HFFc6 (cell line): ENCODE measurements around the gene CYB561D1. TPM values are rescaled to one million over a fixed set of nuclear protein-coding genes. Genes with fewer than 3 reads are reported as not detected.
A peak's percentile ranks its signal among the peaks of the same experiment; 100 is the strongest.

Experiments used
- DNase-seq: peaks from one replicate; pipeline ENCODE4 v3.0.0-alpha.2; 2018
- H3K27ac Mint-ChIP-seq: 2 replicates; pipeline ENCODE4 v1.8.0; 2020; ENCODE audit warnings: mild to moderate bottlenecking, mixed read lengths
- H3K27me3 Mint-ChIP-seq: 2 replicates; pipeline ENCODE4 v1.8.0; 2021; ENCODE audit warnings: mild to moderate bottlenecking, moderate library complexity, mixed read lengths; ENCODE audit not compliant: insufficient read depth
- H3K36me3 Mint-ChIP-seq: 2 replicates; pipeline ENCODE4 v1.8.0; 2021; ENCODE audit warnings: low read depth, mixed read lengths
- H3K4me1 Mint-ChIP-seq: 2 replicates; pipeline ENCODE4 v1.8.0; 2020; ENCODE audit warnings: low read depth, mixed read lengths
- H3K4me3 Mint-ChIP-seq: 2 replicates; pipeline ENCODE4 v1.8.0; 2020; ENCODE audit warnings: mild to moderate bottlenecking, moderate library complexity, mixed read lengths
- H3K9me3 Mint-ChIP-seq: 2 replicates; pipeline ENCODE4 v1.8.0; 2020; ENCODE audit warnings: mild to moderate bottlenecking, mixed read lengths
- total RNA-seq, 6 experiments: library from RNA; stranded (reverse); fragmentation: NEBNext Ultra II Directional; extraction: Animal tissue kit (Norgen Biotek cat#: 25700); gene quantifications; 2 replicates in 1 of 6; 3 replicates in 5 of 6; pipeline ENCODE4 v1.2.3, GENCODE V29; 2021
- TF ChIP-seq, protein P1 (sequence below): fragments of 200-600 bp; sonication (generic); IDR thresholded peaks from 2 replicates; pipeline ENCODE4 v1.5.0; 2021; ENCODE audit warnings: antibody characterized with exemption, mild to moderate bottlenecking

CYB561D1 gene
- total RNA-seq, 6 experiments from 2014 or later: 7.2 to 10.3 (median 8.1) TPM

DNA sequence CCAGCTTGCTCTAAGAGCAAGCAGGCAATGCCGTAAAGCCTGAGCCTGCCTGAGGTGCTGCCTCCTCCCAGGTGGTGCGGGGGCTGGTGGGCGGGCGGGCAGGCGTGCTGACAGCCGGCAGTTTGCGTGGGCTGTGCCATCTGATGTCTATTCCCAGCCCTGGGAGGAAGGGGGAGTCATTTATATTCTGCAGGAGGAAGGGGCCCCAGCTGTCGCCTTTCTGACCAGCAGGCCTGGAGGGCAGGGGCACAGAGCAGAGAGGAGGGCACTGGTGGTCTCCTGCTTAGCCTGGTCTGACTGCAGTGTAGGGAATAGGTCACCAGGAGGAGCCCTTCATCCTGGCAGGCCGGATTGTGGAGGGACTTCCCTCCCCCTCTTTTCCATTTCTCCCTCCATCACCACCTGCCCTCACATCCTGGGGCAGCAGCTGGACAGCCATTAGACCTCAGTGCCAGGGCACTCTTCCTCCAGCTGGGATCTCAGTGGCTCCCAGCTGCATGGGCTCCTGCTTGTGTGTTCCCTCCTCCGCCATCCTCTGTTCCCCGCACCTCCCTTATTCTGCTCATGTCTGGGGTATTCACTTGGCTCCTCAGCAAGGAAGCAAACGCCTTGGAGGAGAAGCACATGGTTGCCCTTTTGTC, 4.4 kb downstream of the CYB561D1 start:
- Mint-ChIP-seq H3K9me3 (no peaks in the 10 kb centered on the region), H3K4me1 (peaks cover 72% of the 10 kb centered on the region), H3K27ac (no peak overlapping the region), H3K27me3 (peaks cover 3% of the 10 kb centered on the region; the same call in 1 of the 2 replicates), H3K36me3 (no peaks in the 10 kb centered on the region; the same call in 1 of the 2 replicates), H3K4me3 (no peak overlapping the region)
- TF ChIP-seq, protein P1, sequence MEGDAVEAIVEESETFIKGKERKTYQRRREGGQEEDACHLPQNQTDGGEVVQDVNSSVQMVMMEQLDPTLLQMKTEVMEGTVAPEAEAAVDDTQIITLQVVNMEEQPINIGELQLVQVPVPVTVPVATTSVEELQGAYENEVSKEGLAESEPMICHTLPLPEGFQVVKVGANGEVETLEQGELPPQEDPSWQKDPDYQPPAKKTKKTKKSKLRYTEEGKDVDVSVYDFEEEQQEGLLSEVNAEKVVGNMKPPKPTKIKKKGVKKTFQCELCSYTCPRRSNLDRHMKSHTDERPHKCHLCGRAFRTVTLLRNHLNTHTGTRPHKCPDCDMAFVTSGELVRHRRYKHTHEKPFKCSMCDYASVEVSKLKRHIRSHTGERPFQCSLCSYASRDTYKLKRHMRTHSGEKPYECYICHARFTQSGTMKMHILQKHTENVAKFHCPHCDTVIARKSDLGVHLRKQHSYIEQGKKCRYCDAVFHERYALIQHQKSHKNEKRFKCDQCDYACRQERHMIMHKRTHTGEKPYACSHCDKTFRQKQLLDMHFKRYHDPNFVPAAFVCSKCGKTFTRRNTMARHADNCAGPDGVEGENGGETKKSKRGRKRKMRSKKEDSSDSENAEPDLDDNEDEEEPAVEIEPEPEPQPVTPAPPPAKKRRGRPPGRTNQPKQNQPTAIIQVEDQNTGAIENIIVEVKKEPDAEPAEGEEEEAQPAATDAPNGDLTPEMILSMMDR: peak; percentile 81
- no peak for DNase-seq

DNA sequence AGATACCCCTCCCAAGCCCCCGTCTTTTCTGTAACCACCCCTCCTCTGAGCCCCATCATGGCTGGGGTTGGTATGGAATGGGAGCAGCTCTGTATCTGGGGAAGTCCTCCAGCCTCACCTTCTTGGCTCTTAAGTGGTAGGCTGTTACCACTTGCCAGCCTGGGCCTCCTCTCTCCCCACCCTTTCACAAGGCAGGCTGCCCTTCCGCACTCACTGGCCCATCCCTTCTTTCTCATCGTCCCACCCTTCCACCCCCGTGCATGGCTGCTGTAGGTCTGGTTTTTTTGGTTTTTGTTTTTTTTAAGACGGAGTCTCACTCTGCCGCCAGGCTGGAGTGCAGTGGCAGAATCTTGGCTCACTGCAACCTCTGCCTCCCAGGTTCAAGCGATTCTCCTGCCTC, 5.2 kb downstream of the CYB561D1 start:
- Mint-ChIP-seq H3K27ac (peak overlapping the region; percentile 85), H3K27me3 (peaks cover 3% of the 10 kb centered on the region; the same call in 1 of the 2 replicates)

DNA sequence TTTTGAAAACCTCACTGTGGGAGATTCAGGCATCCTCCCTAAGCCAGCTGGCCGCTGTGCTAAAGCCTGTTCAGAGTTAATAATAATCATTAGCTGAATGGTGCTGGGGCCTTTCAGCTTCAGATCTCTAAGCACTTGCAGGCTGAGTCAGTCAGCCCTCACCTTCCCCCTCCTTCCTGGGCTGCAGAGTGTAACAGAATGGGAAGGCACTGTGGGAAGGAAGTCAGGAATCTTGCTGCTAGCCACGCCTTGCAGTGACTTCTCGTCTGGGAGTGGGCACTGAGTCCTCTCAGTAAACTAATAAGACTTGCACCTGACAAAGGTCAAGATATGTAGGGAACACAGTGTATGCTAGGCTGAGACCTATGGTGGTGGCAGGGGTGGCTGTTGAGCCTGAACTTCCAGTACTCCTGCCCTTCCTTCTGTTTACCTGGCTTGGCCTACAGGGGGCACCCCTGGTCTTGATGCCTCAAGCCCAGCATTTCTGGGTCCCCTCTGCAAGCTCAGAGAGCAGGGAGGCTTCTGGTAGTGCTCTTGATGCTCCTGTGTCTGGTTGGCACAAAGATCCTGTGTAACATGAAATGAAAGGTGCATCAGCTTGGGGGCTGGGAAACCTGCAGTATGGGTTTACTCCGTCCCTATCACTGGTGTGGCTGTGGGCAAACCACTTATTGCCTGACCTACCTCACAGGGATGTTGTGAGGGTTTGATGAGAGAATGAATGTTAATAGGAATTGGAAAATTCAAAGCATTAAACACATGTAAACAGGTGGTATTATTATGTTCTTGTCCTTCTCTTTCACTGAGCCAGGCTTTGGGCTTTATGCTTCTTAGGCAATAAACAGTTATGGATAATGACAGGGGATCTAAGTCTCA, 6.0 kb downstream of the CYB561D1 start:
- TF ChIP-seq, protein P1: peak; percentile 79
- H3K27ac Mint-ChIP-seq: peak overlapping the region; percentile 85
- no peaks in the 10 kb centered on the region; the same call in 1 of the 2 replicates for H3K36me3 Mint-ChIP-seq

More for the DNA sequence above, 5.2 kb downstream of the CYB561D1 start:
- peak overlapping the region; percentile 71 for H3K4me3 Mint-ChIP-seq
- TF ChIP-seq, protein P1: no peak
- no peaks in the 10 kb centered on the region; the same call in 1 of the 2 replicates for H3K36me3 Mint-ChIP-seq
- peaks cover 68% of the 10 kb centered on the region for H3K4me1 Mint-ChIP-seq
- no peak for DNase-seq
- no peaks in the 10 kb centered on the region for H3K9me3 Mint-ChIP-seq

DNA sequence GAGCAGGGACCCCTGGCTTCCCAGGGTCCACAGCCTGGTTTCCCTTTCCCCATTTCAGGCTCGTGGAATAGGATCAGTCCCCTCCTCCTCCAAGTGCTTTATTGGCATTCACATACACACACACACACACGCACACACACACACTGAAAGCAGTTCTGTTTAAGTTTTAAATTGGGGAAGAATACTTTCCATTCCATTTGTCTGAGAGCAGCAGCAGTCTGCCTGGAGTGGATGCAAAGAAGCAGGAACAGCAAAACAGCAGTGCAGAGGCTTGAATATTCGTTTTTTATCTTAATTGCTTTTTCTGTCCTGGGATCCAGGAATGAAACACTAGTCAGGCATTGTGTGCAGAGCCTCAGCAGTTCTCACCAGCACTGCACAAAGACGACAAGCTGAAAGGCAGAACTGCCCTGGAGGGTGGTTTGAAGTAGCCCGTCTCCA, 7.1 kb downstream of the CYB561D1 start:
- Mint-ChIP-seq H3K4me1 (peaks cover 57% of the 10 kb centered on the region), H3K27me3 (peaks cover 4% of the 10 kb centered on the region), H3K27ac (peak overlapping the region; percentile 47; the same call in 1 of the 2 replicates)

More for the DNA sequence above, 6.0 kb downstream of the CYB561D1 start:
- peaks cover 3% of the 10 kb centered on the region; the same call in 1 of the 2 replicates for H3K27me3 Mint-ChIP-seq
- H3K4me3 Mint-ChIP-seq: peak overlapping the region; percentile 71
- H3K4me1 Mint-ChIP-seq: peaks cover 60% of the 10 kb centered on the region
- no peaks in the 10 kb centered on the region for H3K9me3 Mint-ChIP-seq
- DNase-seq: peak; percentile 73

More for the DNA sequence above, 7.1 kb downstream of the CYB561D1 start:
- peak overlapping the region; percentile 40; the same call in 1 of the 2 replicates for H3K4me3 Mint-ChIP-seq
- TF ChIP-seq, protein P1: no peak
- H3K36me3 Mint-ChIP-seq: no peaks in the 10 kb centered on the region
- DNase-seq: peak; percentile 81
- no peaks in the 10 kb centered on the region for H3K9me3 Mint-ChIP-seq
